AG20443 (cell line): ENCODE data around the gene CACNA2D3.

ENCODE experiments used
- DNase-seq: peaks from one replicate; pipeline ENCODE4 v3.0.0; 2012; ENCODE audit warnings: low spot score, mixed read lengths

The CACNA2D3 gene

DNA sequence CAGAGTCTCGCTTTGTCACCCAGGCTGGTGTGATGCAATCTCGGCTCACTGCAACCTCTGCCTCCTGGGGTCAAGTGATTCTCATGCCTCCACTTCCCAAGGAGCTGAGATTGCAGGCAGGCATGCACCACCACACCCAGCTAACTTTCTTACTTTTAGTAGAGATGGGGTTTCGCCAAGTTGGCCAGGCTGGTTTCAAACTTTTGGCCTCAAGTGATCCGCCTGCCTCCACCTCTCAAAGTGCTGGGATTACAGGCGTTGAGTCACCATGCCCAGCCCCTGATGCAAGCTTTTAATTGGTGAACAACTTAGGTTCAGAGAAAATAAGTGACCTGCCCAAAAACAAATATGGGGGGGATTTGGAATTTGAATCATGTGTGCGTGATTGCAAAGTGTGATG lies 559.4 kb downstream of the CACNA2D3 start:
- no peak for DNase-seq

DNA sequence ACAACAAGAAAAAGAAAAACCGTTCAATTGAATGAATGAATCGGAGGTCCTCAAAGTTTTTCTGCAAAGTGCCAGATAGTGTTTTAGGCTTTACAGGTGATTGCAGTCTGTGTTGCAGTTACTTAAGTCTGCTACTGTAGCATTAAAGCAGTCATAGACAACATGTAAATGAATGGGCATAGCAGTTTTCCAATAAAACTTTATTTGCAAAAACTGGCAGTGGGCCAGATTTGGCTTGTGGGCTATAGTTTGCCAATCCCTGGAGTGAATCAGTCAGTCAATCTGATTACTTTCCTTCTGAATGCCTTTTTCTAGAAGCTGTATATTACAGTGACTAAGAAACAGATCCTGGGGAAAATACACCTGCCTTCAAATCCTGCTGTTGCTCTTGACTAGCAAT lies 562.9 kb downstream of the CACNA2D3 start:
- DNase-seq, result no peak

DNA sequence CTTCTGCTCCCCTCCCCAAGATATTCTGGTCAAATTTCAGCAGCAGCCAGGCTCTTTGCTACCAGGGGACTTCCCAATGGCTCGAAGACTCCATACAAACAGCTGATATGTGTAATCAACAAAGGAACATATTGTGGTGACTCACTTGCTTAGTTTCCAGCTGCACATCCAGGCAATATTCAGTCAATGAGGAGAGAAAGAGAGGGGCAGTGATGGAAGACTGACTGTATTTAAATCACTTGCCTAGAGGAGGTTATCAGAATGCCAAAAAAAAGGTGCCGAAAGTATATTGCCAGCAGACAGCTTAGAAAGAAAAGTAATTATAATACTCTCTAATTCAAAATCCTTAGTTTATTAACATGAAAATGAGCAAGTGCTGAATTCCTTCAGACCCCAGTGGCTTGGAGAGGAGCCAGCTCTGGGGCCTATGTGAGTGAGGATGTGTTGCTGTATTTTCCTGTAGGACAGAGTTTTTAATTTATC lies 569.0 kb downstream of the CACNA2D3 start:
- no peak for DNase-seq

GRCh38 chr3:54696313-54696712 lies 574.0 kb downstream of the CACNA2D3 start:
- no peak for DNase-seq

GRCh38 chr3:54698054-54698453 lies 575.7 kb downstream of the CACNA2D3 start:
- DNase-seq, result no peak

GRCh38 chr3:54703923-54704322 lies 581.6 kb downstream of the CACNA2D3 start:
- DNase-seq, result no peak

- no peak for DNase-seq
Measured at GRCh38 chr3:54705730-54706129, 583.4 kb downstream of the CACNA2D3 start.

DNA sequence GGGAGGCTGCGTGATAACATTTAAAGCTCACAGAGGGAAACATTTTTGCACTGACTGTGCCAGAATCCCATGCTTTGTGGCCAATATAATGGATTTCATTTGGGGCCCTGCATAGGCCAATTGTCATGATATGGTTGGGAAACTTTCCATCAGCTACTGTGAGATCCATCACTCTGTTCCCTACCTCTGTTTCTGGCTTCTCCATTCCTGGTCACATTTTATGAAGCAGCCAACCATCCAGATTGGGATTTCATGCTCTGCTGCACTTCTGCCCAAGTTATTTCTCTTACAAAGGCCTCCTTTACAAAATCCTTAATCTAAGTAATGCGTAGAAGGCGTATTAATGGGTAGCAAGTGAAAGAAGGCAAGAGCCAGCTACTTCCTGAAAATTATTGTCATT lies 584.4 kb downstream of the CACNA2D3 start:
- no peak for DNase-seq

GRCh38 chr3:54709785-54710184 lies 587.4 kb downstream of the CACNA2D3 start:
- DNase-seq, result no peak

- no peak for DNase-seq
Measured at GRCh38 chr3:54710954-54711353, 588.6 kb downstream of the CACNA2D3 start.

DNA sequence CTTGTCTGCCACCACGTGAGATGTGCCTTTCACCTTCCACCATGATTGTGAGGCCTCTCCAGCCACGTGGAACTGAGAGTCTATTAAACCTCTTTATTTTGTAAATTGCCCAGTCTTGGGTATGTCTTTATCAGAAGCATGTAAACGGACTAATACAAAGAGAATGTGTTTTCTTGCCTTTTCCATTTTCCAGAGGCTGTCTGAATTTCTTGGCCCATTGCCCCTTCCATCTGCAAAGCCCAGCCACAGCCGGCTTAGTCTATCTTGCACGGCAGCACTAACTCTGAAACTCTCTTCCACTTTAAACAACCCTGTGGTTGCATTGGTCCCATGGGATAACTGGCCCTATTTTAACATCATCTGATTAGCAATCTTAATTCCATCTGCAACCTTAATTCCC lies 590.2 kb downstream of the CACNA2D3 start:
- no peak for DNase-seq

DNA sequence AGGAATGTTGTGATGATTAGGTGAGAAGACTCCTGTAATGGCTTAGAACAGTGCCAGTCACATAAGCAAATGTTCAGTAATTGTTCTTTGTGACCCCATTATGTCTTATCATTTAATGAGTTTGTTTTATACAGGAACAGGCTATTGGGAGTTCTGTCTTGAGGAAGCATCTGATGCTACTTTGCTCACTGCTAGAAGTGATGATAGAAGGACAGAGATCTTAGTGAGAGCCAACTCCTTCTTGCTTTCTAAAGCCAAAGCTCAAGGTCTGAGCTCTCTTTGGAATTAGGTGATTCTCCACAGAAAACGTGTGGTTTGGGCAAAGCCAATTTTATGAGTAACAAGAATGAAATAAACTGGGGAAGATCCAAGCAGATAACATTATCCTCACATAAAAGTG lies 590.7 kb downstream of the CACNA2D3 start:
- DNase-seq, result no peak

GRCh38 chr3:54713455-54713854 lies 591.1 kb downstream of the CACNA2D3 start:
- DNase-seq, result no peak

- no peak for DNase-seq
Measured at GRCh38 chr3:54714035-54714434, 591.7 kb downstream of the CACNA2D3 start.

DNA sequence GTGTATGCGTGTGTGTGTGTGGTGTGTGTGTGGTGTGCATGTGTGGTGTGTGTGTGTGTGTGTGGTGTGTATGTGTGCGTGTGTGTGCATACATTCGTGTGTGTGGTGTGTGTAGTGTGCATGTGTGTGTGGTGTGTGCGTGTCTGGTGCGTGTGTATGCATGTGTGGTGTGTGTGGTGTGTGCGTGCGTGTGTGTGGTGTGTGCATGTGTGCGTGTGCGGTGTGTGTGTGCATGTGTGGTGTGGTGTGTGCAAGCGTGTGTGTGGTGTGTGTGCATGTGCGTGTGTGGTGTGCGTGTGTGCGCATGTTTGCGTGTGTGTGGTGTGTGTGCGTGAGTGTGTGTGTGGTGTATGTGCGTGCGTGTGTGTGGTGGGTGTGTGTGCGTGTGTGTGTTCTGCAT lies 595.2 kb downstream of the CACNA2D3 start:
- no peak for DNase-seq

DNA sequence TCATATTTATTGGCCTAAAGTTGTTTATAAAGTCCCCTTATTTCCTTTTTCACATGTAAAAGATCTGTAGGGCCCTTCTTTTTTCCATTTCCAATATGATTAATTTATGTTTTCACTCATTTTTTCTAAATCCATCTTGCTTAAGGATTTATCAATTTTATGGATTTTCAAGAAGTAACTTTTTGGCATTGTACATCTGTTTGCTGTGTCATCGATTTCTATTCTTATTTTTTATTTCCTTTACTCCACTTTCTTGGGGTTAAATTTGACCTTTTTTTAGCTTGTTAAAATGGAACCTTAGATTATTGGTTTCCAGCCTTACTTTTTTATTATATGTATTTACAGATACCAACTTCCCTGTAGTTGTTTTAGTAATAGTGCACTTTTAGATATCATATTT lies 597.6 kb downstream of the CACNA2D3 start:
- DNase-seq, result no peak

DNA sequence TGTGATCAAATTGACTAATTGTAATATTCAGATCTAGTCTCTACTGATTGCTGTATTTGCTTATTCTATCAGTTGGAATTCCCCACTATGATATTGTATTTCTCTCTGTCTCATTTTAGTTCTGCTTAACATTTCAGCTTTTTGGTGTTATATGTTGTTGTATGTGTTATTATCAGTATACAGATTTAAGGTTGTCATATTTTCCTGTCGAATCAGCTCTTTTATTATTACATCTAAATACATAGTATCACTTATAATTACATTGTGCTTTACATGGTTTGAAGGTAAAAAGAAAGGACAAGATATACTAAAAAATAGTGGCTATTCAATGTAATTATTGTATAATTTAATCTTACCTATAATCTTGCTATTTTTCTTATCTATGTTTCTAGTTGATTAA lies 598.3 kb downstream of the CACNA2D3 start:
- DNase-seq, result no peak

- DNase-seq, result no peak
Measured at GRCh38 chr3:54731732-54732445, 609.5 kb downstream of the CACNA2D3 start.

- no peak for DNase-seq
Measured at GRCh38 chr3:54733106-54734006, 611.0 kb downstream of the CACNA2D3 start.

GRCh38 chr3:54736459-54736858 lies 614.1 kb downstream of the CACNA2D3 start:
- no peak for DNase-seq

- DNase-seq, result no peak
Measured at GRCh38 chr3:54743755-54744154, 621.4 kb downstream of the CACNA2D3 start.

DNA sequence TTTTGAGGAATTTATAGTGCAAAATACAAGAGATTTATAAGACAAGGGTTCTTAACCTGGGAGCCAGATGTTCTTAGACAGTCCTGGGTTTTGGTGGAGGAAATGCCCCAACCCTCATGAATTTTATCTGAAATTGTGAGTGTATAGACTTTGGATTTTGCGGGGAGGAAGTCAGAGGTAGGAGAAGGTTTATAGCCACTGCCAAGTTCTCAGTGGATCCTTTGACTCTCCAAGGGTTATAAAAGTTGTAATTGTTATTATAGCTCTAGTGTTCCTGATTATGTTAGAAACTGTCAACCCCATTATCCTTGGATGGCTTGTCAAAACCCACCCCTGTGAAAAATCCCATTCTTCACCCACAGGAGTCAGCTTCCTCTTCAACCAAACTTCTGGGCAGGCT lies 621.9 kb downstream of the CACNA2D3 start:
- no peak for DNase-seq

DNA sequence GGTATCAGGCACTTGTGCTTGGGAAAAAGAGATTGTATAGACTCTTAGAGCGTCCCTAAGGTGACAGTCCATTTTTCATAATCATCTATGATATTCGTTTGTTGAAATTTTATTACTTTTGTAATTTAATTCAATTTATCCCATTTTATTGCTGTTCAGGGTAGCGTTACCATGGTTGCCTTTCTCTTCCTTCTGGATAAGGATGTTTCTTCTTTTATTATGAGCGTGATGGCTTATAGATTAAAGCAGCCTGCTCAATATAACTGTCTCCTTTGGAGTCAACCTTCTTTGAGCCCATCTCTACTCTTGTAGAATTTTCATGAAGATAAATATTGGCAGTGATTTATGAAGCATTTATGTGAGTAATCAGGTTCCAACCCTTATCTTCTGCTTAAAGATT lies 623.5 kb downstream of the CACNA2D3 start:
- DNase-seq, result no peak
